ENCODE measurements around the gene KIZ.

The KIZ gene

GRCh38 chr20:21105429-21106170, 20.3 kb upstream of the KIZ start:
- DNase-seq = no peak

GRCh38 chr20:21106171-21107017, 19.5 kb upstream of the KIZ start, which contains the start of gene LINC00237:
LINC00237 (minus strand) TSS chr20:21106358.
- DNase-seq = no peak

- DNase-seq = no peak
These were observed 16.7 kb upstream of the KIZ start for GRCh38 chr20:21109144-21109543.

GRCh38 chr20:21110811-21111210, 15.1 kb upstream of the KIZ start:
- DNase-seq = no peak

- no peak for DNase-seq
These were observed 14.5 kb upstream of the KIZ start for GRCh38 chr20:21111416-21111815.

- no peak for DNase-seq
These were observed 12.2 kb upstream of the KIZ start for GRCh38 chr20:21113697-21114096.

- DNase-seq = no peak
These were observed 11.3 kb upstream of the KIZ start for GRCh38 chr20:21114584-21114983.

GRCh38 chr20:21117521-21117920, 8.4 kb upstream of the KIZ start:
- no peak for DNase-seq

GRCh38 chr20:21118138-21118537, 7.7 kb upstream of the KIZ start:
- DNase-seq = no peak

GRCh38 chr20:21118782-21119181, 7.1 kb upstream of the KIZ start:
- DNase-seq = no peak

GRCh38 chr20:21124190-21124589, 1.7 kb upstream of the KIZ start:
- DNase-seq = no peak

GRCh38 chr20:21125072-21125848, 622 bp upstream of the KIZ start:
- no peak for DNase-seq

- peak in 1 of 2 experiments; percentile 8 for DNase-seq
These were observed 644 bp downstream of the KIZ start for GRCh38 chr20:21126581-21126870.

- no peak for DNase-seq
These were observed 1.5 kb downstream of the KIZ start for GRCh38 chr20:21127201-21127981.

GRCh38 chr20:21129861-21130260, 4.0 kb downstream of the KIZ start:
- DNase-seq = no peak

GRCh38 chr20:21133404-21133803, 7.5 kb downstream of the KIZ start:
- no peak for DNase-seq

- no peak for DNase-seq
These were observed 8.2 kb downstream of the KIZ start for GRCh38 chr20:21133917-21134622.

GRCh38 chr20:21134883-21135493, 9.1 kb downstream of the KIZ start:
- DNase-seq = no peak

- no peak for DNase-seq
These were observed 10.3 kb downstream of the KIZ start for GRCh38 chr20:21136015-21136732.

- DNase-seq = no peak
These were observed 11.2 kb downstream of the KIZ start for GRCh38 chr20:21137078-21137477.

All from AML-193 (cell line).